Measurements from ENCODE around the gene FOSB.
"Not testable (repeated sequence)": the region's sequence is repeated elsewhere in the genome, so short reads cannot be mapped to it uniquely, and the experiment has no call there.

FOSB gene

GRCh38 chr19:45467456-45468158 is at the start of gene FOSB:
Gene FOSB, plus strand, starts transcription at chr19:45467996. Its CDS starts 591 bp downstream, at chr19:45468587.
- peak; percentile 86 for DNase-seq

GRCh38 chr19:45418802-45419201 is 49.0 kb upstream of the FOSB start:
- DNase-seq: no peak

- DNase-seq: peak; percentile 48
These were observed 48.4 kb upstream of the FOSB start for GRCh38 chr19:45419396-45419795.

GRCh38 chr19:45419895-45420294 is 47.9 kb upstream of the FOSB start:
- no peak for DNase-seq

DNA sequence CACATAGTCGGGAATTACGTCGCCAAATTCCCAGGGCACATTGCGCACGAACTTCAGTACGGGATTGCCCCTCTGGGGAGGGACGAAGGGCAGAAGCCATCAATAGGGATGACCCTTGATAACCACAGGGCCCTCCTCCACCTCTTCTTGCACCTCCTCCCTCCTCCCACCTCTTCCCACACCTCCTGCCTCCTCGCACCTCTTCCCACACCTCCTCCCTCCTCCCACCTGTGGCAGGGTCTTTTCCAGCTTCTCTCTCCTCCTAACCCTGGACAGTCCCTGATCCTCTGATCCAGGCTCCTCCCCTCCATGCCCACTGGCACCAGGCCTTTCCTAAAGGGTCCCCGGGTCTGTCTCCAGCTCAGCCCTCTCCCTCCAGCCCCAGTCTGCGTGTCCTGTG is 47.4 kb upstream of the FOSB start:
- no peak for DNase-seq

DNA sequence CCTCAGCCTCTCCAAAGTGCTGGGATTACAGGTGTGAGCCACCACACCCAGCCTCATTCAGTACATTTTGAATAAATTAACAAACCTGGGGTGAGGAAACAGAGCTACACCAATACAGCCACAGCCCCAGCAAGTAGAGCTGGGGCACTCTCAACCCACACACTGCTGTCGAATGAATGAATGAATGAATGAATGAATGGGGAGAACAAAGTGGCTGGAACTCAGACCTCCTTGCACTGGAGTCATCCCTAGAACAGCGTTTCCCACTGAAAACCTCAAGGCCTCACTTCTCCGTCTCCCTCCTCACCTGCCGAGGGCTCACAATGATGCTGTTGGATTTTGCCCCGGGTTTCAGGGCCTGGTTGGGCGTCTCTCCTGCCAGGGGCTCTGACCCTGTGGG is 46.9 kb upstream of the FOSB start:
- DNase-seq: no peak

GRCh38 chr19:45421947-45422498 is 45.8 kb upstream of the FOSB start:
- no peak for DNase-seq

DNA sequence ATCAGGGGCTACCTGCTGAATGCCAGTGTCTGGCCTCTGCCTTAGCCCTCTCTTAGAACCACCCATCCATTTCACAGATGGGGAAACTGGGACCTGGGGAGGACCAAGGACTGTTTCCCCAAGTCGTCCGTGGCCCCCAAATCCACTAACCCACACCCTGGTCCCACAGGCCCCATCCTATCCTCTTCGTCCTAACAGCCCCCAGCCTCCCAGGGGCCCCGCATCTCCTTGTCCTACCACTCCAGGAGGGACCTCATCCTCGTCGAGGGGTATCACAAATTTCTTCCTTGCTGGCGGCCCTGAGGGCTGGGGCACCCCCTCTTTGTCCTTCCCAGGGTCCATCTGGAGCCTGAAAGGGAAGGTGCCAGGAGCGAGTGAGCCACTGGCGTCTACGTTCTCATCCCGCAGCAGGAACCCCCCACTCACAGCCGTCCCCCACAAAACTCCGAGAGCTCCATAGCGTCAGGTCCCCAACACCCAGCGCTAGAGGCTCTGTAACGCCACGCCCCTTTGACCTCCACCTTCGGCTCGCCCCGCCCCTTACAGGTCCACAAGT is 44.7 kb upstream of the FOSB start:
- no peak for DNase-seq

- DNase-seq: peak; percentile 82
These were observed 44.1 kb upstream of the FOSB start, which contains the start of gene ERCC1 for GRCh38 chr19:45423589-45424190. Gene ERCC1, minus strand, starts transcription at chr19:45423917. Its CDS starts 543 bp downstream, at chr19:45423374.

GRCh38 chr19:45424191-45425058 is 43.4 kb upstream of the FOSB start:
- peak; percentile 21 for DNase-seq

GRCh38 chr19:45428384-45429231 is 39.2 kb upstream of the FOSB start:
- DNase-seq: no peak

DNA sequence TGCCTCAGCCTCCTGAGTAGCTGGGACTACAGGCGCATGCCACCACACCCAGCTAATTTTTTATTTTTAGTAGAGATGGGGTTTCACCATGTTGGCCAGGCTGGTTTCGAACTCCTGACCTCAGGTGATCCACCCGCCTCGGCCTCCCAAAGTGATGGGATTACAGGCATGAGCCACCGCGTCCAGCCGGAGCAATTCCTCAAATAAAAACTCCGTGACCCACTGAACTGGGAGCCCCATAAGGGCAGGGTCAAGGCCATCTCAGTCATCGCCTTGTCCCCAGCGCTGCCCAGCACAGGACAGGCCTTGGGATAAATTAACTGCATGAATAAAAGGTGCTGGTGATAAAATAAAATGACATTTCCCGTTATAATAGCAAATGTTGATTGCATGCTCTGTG is 37.9 kb upstream of the FOSB start:
- not testable (repeated sequence) for DNase-seq

DNA sequence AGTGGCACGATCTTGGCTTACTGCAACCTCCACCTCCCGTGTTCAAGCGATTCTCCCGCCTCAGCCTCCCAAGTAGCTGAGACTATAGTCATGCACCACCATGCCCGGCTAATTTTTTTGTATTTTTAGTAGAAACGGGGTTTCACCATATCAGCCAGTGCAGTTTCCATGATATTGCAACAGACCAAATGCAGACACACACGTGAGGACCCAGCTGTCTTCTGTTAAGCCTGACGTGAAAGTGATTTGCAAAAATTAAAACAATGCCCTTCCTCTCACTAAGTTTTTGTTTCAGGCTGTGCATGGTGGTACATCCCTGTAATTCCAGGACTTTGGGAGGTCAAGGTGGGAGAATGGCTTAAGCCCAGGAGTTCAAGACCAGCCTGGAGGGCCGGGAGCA is 36.8 kb upstream of the FOSB start:
- DNase-seq: not testable (repeated sequence)

DNA sequence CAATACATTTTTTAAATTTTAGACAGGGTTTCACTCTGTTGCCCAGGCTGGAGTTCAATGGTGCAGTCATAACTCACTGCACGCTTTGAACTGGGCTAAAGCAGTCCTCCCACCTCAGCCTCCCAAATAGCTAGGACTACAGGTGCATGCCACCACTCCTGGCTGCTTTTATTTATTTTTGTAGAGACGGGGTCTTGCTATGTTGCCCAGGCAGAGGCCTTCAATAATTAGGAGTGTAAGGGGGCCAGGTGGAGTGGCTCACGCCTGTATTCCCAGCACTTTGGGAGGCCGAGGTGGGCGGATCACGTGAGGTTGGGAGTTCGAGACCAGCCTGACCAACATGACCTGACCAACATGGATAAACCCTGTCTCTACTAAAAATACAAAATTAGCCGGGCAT is 35.3 kb upstream of the FOSB start:
- DNase-seq: not testable (repeated sequence)

- DNase-seq: no peak
These were observed 30.5 kb upstream of the FOSB start for GRCh38 chr19:45437328-45437727.

- DNase-seq: no peak
These were observed 28.6 kb upstream of the FOSB start for GRCh38 chr19:45439190-45439568.

GRCh38 chr19:45439569-45440258 is 28.1 kb upstream of the FOSB start:
- DNase-seq: peak; percentile 68

GRCh38 chr19:45440259-45440638 is 27.5 kb upstream of the FOSB start:
- DNase-seq: no peak

GRCh38 chr19:45440873-45441654 is 26.7 kb upstream of the FOSB start:
- DNase-seq: no peak

GRCh38 chr19:45442408-45442777 is 25.4 kb upstream of the FOSB start:
- DNase-seq: no peak

Data from GDM1 (cell line).